K562 (cell line): Measurements from ENCODE around the gene NIPBL.

Experiments used
- ATF7 ChIP-seq: fragments of 450-650 bp; IDR thresholded peaks from 2 replicates; pipeline ENCODE4 v1.7.1; 2014; ENCODE audit warnings: mild to moderate bottlenecking, moderate library complexity
- EGR1 ChIP-seq: fragments of 450-650 bp; conservative IDR thresholded peaks from 2 replicates; pipeline ENCODE4 v1.6.1; 2017; ENCODE audit warnings: mild to moderate bottlenecking
- EZH2 ChIP-seq: IDR thresholded peaks from 2 replicates; pipeline ENCODE4 v1.6.1; 2012; ENCODE audit warnings: low read depth, mild to moderate bottlenecking, inconsistent platforms, low read length, borderline replicate concordance
- ILF3 ChIP-seq: fragments of 450-650 bp; IDR thresholded peaks from 2 replicates; pipeline ENCODE4 v1.6.1; 2018; ENCODE audit warnings: antibody characterized with exemption, mild to moderate bottlenecking, moderate library complexity, borderline replicate concordance
- RFX5 ChIP-seq: IDR thresholded peaks from 2 replicates; pipeline ENCODE4 v1.6.1; 2011; ENCODE audit warnings: low read depth, mild to moderate bottlenecking, improper control_type of control experiment, low read length
- SMC3 ChIP-seq: conservative IDR thresholded peaks from 2 replicates; pipeline ENCODE4 v1.6.1; 2011; ENCODE audit warnings: low read depth, low read length, improper control_type of control experiment; ENCODE audit not compliant: insufficient read depth
- SP2 ChIP-seq: IDR thresholded peaks from 2 replicates; pipeline ENCODE4 v1.6.1; 2011; ENCODE audit warnings: mild to moderate bottlenecking, low read depth, low read length, moderate library complexity; ENCODE audit not compliant: poor library complexity, severe bottlenecking; ENCODE audit errors: extremely low read depth
- TF ChIP-seq, protein P1 (sequence below), 3 experiments: IDR thresholded peaks in 2 of 3; conservative IDR thresholded peaks in 1 of 3; 2 replicates each; pipeline ENCODE4 v1.5.1; 2011 to 2012; ENCODE audit warnings: low read length in 3 of 3, mild to moderate bottlenecking in 3 of 3, control low read depth in 2 of 3, improper control_type of control experiment in 1 of 3, inconsistent platforms in 1 of 3, low read depth in 1 of 3, mixed read lengths in 1 of 3, moderate library complexity in 1 of 3; ENCODE audit not compliant: insufficient read depth in 2 of 3
- TF ChIP-seq, protein P2 (sequence below), 2 experiments: fragments of 450-650 bp in 1 of 2; IDR thresholded peaks; 2 replicates each; pipeline ENCODE4 v1.6.1; 2011 to 2017; ENCODE audit warnings: low read depth in 2 of 2, antibody characterized with exemption in 1 of 2, borderline replicate concordance in 1 of 2, low read length in 1 of 2, mild to moderate bottlenecking in 1 of 2, mixed read lengths in 1 of 2; ENCODE audit not compliant: control insufficient read depth in 1 of 2
- TF ChIP-seq, protein P3 (sequence below): sonication (generic); formaldehyde crosslinking; IDR thresholded peaks from 2 replicates; pipeline ENCODE4 v1.8.0; 2022; ENCODE audit warnings: mild to moderate bottlenecking, missing genetic modification reagents

DNA sequence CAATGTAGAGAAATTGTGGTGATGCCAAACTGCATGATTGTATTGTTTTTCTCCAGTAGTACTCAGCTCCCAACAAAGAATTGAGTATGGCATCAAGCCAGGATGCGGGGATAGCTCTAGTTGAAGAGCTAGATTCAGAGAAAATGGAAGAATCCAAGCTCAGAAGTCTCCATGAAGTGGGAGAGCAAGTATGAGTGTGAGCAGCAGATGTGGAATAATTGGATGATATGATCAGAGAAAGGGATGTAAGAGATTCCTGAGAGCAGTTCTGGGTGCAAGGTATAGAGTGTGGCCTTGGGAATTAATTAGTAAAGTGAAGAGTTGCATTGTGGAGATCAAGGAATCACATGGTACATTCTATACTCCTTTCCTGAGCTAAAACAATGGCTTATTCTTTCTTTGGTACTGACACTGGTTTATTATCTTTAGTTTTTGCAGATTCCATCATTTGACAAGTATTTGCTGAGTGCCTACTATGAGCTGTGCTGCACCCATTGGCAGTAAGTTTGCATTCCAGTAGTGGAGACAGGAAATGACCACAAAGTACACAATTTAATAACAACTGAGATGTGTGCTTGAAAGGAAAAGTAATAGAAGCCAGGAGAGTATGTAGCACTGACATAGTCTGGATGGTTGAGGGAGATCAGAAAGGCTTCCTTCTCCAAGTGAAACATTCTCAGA, 195.5 kb downstream of the NIPBL start:
- TF ChIP-seq EGR1 (no peak), EZH2 (no peak), ILF3 (no peak), RFX5 (no peak), ATF7 (no peak), SP2 (no peak), SMC3 (no peak)
- TF ChIP-seq, protein P1, sequence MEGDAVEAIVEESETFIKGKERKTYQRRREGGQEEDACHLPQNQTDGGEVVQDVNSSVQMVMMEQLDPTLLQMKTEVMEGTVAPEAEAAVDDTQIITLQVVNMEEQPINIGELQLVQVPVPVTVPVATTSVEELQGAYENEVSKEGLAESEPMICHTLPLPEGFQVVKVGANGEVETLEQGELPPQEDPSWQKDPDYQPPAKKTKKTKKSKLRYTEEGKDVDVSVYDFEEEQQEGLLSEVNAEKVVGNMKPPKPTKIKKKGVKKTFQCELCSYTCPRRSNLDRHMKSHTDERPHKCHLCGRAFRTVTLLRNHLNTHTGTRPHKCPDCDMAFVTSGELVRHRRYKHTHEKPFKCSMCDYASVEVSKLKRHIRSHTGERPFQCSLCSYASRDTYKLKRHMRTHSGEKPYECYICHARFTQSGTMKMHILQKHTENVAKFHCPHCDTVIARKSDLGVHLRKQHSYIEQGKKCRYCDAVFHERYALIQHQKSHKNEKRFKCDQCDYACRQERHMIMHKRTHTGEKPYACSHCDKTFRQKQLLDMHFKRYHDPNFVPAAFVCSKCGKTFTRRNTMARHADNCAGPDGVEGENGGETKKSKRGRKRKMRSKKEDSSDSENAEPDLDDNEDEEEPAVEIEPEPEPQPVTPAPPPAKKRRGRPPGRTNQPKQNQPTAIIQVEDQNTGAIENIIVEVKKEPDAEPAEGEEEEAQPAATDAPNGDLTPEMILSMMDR (IDR thresholded peaks at IDR 0.05 in 2 of 3, conservative IDR thresholded peaks at IDR 0.05 in 1 of 3; ENCODE audit: insufficient read depth in 2 of 3, low read depth in 1 of 3, low read length in 3 of 3): no peak
- TF ChIP-seq, protein P2, sequence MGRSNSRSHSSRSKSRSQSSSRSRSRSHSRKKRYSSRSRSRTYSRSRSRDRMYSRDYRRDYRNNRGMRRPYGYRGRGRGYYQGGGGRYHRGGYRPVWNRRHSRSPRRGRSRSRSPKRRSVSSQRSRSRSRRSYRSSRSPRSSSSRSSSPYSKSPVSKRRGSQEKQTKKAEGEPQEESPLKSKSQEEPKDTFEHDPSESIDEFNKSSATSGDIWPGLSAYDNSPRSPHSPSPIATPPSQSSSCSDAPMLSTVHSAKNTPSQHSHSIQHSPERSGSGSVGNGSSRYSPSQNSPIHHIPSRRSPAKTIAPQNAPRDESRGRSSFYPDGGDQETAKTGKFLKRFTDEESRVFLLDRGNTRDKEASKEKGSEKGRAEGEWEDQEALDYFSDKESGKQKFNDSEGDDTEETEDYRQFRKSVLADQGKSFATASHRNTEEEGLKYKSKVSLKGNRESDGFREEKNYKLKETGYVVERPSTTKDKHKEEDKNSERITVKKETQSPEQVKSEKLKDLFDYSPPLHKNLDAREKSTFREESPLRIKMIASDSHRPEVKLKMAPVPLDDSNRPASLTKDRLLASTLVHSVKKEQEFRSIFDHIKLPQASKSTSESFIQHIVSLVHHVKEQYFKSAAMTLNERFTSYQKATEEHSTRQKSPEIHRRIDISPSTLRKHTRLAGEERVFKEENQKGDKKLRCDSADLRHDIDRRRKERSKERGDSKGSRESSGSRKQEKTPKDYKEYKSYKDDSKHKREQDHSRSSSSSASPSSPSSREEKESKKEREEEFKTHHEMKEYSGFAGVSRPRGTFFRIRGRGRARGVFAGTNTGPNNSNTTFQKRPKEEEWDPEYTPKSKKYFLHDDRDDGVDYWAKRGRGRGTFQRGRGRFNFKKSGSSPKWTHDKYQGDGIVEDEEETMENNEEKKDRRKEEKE (IDR thresholded peaks at IDR 0.05; ENCODE audit: borderline replicate concordance in 1 of 2, control insufficient read depth in 1 of 2, low read depth in 2 of 2, low read length in 1 of 2): no peak
- TF ChIP-seq, protein P3, sequence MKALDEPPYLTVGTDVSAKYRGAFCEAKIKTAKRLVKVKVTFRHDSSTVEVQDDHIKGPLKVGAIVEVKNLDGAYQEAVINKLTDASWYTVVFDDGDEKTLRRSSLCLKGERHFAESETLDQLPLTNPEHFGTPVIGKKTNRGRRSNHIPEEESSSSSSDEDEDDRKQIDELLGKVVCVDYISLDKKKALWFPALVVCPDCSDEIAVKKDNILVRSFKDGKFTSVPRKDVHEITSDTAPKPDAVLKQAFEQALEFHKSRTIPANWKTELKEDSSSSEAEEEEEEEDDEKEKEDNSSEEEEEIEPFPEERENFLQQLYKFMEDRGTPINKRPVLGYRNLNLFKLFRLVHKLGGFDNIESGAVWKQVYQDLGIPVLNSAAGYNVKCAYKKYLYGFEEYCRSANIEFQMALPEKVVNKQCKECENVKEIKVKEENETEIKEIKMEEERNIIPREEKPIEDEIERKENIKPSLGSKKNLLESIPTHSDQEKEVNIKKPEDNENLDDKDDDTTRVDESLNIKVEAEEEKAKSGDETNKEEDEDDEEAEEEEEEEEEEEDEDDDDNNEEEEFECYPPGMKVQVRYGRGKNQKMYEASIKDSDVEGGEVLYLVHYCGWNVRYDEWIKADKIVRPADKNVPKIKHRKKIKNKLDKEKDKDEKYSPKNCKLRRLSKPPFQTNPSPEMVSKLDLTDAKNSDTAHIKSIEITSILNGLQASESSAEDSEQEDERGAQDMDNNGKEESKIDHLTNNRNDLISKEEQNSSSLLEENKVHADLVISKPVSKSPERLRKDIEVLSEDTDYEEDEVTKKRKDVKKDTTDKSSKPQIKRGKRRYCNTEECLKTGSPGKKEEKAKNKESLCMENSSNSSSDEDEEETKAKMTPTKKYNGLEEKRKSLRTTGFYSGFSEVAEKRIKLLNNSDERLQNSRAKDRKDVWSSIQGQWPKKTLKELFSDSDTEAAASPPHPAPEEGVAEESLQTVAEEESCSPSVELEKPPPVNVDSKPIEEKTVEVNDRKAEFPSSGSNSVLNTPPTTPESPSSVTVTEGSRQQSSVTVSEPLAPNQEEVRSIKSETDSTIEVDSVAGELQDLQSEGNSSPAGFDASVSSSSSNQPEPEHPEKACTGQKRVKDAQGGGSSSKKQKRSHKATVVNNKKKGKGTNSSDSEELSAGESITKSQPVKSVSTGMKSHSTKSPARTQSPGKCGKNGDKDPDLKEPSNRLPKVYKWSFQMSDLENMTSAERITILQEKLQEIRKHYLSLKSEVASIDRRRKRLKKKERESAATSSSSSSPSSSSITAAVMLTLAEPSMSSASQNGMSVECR: no peak
